ENCODE results near the gene EIF5B.
"Not testable (repeated sequence)": the region's sequence is repeated elsewhere in the genome, so short reads cannot be mapped to it uniquely, and the experiment has no call there.

EIF5B gene

DNA sequence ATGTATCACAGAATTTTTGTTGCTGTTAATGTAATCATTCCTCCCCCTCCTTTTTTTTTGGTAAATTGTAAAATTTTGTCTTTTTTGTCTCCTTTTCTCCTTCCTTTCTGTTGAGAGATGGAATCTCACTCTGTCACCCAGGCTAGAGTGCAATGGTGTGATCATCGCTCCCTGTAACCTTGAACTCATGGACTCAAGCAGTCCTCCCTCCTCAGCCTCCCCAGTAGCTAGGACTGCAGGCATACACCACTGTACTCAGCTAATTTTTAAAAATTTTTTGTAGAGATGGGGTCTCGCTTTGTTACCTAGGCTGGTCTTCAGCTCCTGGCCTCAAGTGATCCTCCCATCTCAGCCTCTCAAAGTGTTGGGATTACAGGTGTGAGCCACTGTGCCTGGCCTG is 5.3 kb downstream of the EIF5B start:
- no peaks in the 10 kb centered on the region for H3K36me3 ChIP-seq (ENCODE audit: insufficient read depth, low read length)
- no peak overlapping the region for H2AFZ ChIP-seq (ENCODE audit: low read depth, low read length)
- peaks cover 7% of the 10 kb centered on the region for H3K4me1 ChIP-seq (ENCODE audit: insufficient read depth, low read length)
- no peaks in the 10 kb centered on the region for H3K27me3 ChIP-seq (ENCODE audit: insufficient read depth, low read length)
- no peak overlapping the region for H3K4me3 ChIP-seq (ENCODE audit: low read length)
- no peaks in the 10 kb centered on the region for H3K9me3 ChIP-seq (ENCODE audit: low read length)

DNA sequence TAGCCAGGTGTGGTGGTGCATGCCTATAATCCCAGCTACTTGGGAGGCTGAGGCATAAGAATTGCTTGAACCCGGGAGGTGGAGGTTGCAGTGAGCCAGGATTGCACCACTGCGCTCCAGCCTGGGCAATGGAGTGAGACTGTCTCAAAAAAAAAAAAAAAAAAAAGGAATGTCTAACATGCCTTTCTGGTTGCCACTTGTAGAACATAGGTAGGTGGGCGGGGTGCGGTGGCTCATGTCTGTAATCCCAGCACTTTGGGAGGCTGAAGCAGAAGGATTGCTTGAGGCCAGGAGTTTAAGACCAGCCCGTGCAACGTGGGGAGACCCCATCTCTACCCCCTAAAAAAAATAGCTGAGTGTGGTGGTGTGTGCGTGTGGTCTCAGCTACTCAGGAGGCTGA is 8.3 kb downstream of the EIF5B start:
- H3K9me3 ChIP-seq (ENCODE audit: low read length); H3K27me3 ChIP-seq (ENCODE audit: insufficient read depth, low read length); H2AFZ ChIP-seq (ENCODE audit: low read depth, low read length); H3K36me3 ChIP-seq (ENCODE audit: insufficient read depth, low read length); H3K4me3 ChIP-seq (ENCODE audit: low read length); H3K4me1 ChIP-seq (ENCODE audit: insufficient read depth, low read length): not testable (repeated sequence)

DNA sequence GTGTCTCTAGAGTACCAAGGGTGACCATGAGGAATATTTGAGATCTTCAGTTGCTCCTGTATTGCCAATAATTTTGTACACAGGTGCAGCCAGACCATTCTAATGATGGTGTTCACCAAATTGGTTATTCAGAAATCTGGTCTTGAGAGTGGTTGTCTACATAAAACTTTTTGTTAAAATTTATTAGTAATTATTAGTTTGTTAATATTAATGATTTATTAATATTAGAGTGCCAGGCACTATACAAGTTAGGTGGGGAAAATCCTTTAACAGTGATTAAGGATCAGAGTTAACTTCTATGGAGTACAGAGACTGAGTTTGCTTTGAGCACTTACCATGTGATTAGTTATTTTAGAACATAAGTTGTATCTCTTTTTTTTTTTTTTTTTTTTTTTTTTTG is 9.0 kb downstream of the EIF5B start:
- no peak overlapping the region for H3K4me3 ChIP-seq (ENCODE audit: low read length)
- no peaks in the 10 kb centered on the region for H3K27me3 ChIP-seq (ENCODE audit: insufficient read depth, low read length)
- no peaks in the 10 kb centered on the region for H3K36me3 ChIP-seq (ENCODE audit: insufficient read depth, low read length)
- no peaks in the 10 kb centered on the region for H3K9me3 ChIP-seq (ENCODE audit: low read length)
- H2AFZ ChIP-seq (ENCODE audit: low read depth, low read length): no peak overlapping the region
- H3K4me1 ChIP-seq (ENCODE audit: insufficient read depth, low read length): no peaks in the 10 kb centered on the region

DNA sequence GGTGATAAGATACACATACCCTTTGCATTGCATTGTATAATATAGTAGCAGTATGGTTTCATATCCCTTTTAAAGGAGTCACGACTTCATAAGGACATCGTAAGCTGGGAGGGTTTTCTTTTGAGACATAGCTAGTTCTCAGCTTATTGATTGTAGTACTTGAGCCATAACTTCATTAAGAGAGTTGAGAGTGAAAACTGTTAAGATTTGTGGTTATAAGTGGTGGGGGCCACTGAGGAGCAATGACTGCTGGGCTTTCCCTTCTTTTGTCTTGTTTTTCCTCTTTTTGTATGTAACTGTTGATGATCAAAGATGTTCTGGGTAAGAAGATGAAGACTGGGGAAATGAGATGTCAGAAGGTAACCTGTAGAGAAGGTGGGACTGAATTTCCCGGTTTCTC is 11.0 kb downstream of the EIF5B start:
- Histone ChIP-seq H3K4me3 (ENCODE audit: low read length) (no peak overlapping the region), H3K9me3 (ENCODE audit: low read length) (no peaks in the 10 kb centered on the region), H3K4me1 (ENCODE audit: insufficient read depth, low read length) (no peaks in the 10 kb centered on the region), H3K27me3 (ENCODE audit: insufficient read depth, low read length) (no peaks in the 10 kb centered on the region), H2AFZ (ENCODE audit: low read depth, low read length) (no peak overlapping the region), H3K36me3 (ENCODE audit: insufficient read depth, low read length) (no peaks in the 10 kb centered on the region)

DNA sequence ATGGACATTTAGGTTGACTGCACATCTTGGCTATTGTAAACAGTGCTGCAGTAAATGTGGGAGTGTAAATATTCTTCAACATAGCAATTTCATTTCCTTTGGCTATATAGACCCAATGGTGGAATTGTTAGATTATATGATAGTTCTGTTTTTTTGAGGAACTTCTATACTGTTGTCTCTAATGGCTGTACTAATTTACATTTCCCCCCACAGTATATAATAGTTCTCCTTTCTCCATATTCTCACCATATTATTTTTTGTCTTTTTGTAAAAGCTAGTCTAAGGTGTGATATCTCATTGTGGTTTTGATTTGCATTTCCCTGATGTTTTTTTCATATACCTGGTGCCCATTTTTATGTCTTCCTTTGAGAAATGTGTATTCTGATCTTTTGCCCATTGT is 13.0 kb downstream of the EIF5B start:
- Histone ChIP-seq H3K4me1 (ENCODE audit: insufficient read depth, low read length) (no peaks in the 10 kb centered on the region), H3K36me3 (ENCODE audit: insufficient read depth, low read length) (no peaks in the 10 kb centered on the region), H2AFZ (ENCODE audit: low read depth, low read length) (no peak overlapping the region), H3K9me3 (ENCODE audit: low read length) (no peaks in the 10 kb centered on the region), H3K27me3 (ENCODE audit: insufficient read depth, low read length) (no peaks in the 10 kb centered on the region), H3K4me3 (ENCODE audit: low read length) (no peak overlapping the region)

DNA sequence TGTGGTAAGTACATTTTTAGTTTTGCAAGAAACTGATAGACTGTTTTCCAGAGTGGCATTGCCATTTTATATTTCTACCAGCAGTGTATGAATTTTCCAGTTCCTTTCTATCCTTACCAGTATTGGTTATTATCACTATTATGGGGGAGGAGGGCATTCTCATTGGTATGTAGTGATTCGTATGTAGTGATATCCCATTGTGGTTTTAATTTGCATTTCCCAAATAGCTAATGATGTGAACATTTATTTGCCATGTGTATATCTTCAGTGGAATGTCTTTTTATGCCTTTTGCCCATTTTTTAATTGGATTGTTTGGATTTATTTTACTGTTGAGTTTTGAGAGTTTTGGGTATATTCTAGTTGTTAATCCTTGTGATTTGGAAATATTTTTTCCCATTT is 16.9 kb downstream of the EIF5B start:
- H2AFZ ChIP-seq (ENCODE audit: low read depth, low read length): no peak overlapping the region
- no peak overlapping the region for H3K4me3 ChIP-seq (ENCODE audit: low read length)
- H3K4me1 ChIP-seq (ENCODE audit: insufficient read depth, low read length): no peaks in the 10 kb centered on the region
- H3K36me3 ChIP-seq (ENCODE audit: insufficient read depth, low read length): no peaks in the 10 kb centered on the region
- H3K9me3 ChIP-seq (ENCODE audit: low read length): no peaks in the 10 kb centered on the region
- H3K27me3 ChIP-seq (ENCODE audit: insufficient read depth, low read length): no peaks in the 10 kb centered on the region

DNA sequence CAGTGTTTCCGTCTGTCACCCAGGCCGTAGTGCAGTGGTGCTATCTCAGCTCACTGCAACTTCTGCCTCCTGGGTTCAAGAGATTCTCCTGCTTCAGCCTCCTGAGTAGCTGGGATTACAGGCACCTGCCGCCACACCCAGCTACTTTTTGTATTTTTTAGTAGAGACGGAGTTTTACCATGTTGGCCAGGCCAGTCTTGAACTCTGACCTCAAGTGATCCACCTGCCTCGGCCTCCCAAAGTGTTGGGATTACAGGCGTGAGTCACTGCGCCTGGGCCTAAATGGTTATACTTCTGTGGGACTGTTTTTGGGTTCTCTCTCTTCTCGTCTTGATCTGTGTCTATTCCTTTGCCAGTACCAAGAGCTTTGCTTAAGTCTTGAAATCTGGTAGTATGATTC is 17.6 kb downstream of the EIF5B start:
- H3K27me3 ChIP-seq (ENCODE audit: insufficient read depth, low read length); H3K4me1 ChIP-seq (ENCODE audit: insufficient read depth, low read length); H3K9me3 ChIP-seq (ENCODE audit: low read length); H3K36me3 ChIP-seq (ENCODE audit: insufficient read depth, low read length); H3K4me3 ChIP-seq (ENCODE audit: low read length); H2AFZ ChIP-seq (ENCODE audit: low read depth, low read length): not testable (repeated sequence)

DNA sequence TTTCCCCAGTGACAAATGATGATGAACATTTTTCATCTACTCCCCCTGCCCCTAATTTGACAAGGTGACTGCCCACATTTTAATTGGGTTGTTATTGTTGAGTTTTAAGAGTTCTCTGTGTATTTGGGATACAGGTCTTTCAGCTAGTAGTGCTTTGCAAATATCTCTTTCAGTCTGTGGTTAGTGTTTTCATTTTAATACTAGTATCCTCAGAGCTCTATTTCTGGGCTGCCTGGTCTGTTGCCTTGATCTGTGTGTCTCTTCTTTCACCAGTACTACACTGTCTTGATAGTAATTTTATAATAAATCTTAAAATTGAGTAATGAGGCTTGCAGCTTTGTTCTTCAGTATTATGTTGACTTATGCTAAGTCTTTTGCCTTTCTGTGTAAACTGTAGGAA is 19.7 kb downstream of the EIF5B start:
- H3K4me1 ChIP-seq (ENCODE audit: insufficient read depth, low read length): no peaks in the 10 kb centered on the region
- H3K27me3 ChIP-seq (ENCODE audit: insufficient read depth, low read length): no peaks in the 10 kb centered on the region
- H3K36me3 ChIP-seq (ENCODE audit: insufficient read depth, low read length): peaks cover 8% of the 10 kb centered on the region
- H3K4me3 ChIP-seq (ENCODE audit: low read length): no peak overlapping the region
- no peak overlapping the region for H2AFZ ChIP-seq (ENCODE audit: low read depth, low read length)
- H3K9me3 ChIP-seq (ENCODE audit: low read length): no peaks in the 10 kb centered on the region

DNA sequence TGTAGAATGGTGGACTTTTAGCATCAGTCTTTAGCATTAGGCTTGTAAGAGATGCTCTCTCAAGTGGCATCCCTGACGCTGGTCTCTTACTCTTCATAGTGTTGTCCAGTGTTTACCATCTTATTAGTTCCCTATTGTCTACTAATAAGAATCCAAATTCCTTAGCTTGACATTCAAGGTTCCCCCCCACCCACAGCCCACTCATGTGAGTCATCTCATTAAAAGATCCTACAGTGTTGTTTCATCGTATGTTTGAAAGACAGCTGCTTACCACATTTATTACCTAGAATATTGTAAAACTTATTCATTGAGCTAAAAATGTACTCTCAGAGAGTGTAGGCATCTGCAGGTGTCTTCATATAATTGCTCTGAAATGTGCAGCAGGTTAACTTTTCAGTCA is 28.5 kb downstream of the EIF5B start:
- Histone ChIP-seq H3K4me1 (ENCODE audit: insufficient read depth, low read length) (no peaks in the 10 kb centered on the region), H3K9me3 (ENCODE audit: low read length) (no peaks in the 10 kb centered on the region), H3K4me3 (ENCODE audit: low read length) (no peak overlapping the region), H3K36me3 (ENCODE audit: insufficient read depth, low read length) (peaks cover 74% of the 10 kb centered on the region), H3K27me3 (ENCODE audit: insufficient read depth, low read length) (no peaks in the 10 kb centered on the region), H2AFZ (ENCODE audit: low read depth, low read length) (no peak overlapping the region)

DNA sequence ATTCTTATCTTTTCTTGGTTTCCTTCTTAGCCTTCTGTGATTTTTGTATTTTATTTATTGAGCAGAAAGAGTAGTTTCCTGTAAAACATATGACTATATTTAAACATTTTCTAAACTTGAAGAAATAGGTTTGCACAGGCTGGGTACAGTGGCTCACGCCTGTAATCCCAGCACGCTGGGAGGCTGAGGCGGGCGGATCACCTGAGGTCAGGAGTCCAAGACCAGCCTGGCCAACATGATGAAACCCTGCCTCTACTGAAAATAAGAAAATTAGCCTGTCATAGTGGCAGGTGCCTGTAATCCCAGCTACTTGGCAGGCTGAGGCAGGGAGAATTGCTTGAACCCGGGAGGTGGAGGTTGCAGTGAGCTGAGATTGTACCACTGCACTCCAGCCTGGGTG is 31.7 kb downstream of the EIF5B start:
- not testable (repeated sequence) for H3K4me1 ChIP-seq (ENCODE audit: insufficient read depth, low read length); H3K4me3 ChIP-seq (ENCODE audit: low read length); H2AFZ ChIP-seq (ENCODE audit: low read depth, low read length); H3K27me3 ChIP-seq (ENCODE audit: insufficient read depth, low read length)
- Histone ChIP-seq H3K36me3 (ENCODE audit: insufficient read depth, low read length) (peaks cover 79% of the 10 kb centered on the region), H3K9me3 (ENCODE audit: low read length) (peaks cover 12% of the 10 kb centered on the region)

DNA sequence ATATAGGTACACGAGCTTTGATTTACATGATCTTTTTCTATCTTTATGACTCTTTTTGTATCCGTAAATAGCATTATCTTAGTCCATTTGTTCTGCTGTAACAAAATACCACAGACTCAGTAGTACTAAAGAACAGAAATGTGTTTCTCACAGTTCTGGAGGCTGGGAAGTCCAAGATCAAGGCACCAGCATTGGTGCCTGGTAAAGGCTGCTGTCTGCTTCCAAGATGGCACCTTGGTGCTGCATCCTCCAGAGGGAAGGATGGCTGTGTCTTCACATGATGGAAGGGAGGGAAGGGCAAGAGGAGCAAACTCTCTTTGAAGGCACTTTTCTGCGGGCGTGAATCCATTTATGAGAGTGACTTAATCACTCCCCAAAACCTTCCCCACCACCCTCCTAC is 36.0 kb downstream of the EIF5B start:
- Histone ChIP-seq H3K4me1 (ENCODE audit: insufficient read depth, low read length) (no peaks in the 10 kb centered on the region), H3K27me3 (ENCODE audit: insufficient read depth, low read length) (no peaks in the 10 kb centered on the region), H2AFZ (ENCODE audit: low read depth, low read length) (no peak overlapping the region), H3K4me3 (ENCODE audit: low read length) (no peak overlapping the region), H3K36me3 (ENCODE audit: insufficient read depth, low read length) (peaks cover 79% of the 10 kb centered on the region), H3K9me3 (ENCODE audit: low read length) (peaks cover 14% of the 10 kb centered on the region)

DNA sequence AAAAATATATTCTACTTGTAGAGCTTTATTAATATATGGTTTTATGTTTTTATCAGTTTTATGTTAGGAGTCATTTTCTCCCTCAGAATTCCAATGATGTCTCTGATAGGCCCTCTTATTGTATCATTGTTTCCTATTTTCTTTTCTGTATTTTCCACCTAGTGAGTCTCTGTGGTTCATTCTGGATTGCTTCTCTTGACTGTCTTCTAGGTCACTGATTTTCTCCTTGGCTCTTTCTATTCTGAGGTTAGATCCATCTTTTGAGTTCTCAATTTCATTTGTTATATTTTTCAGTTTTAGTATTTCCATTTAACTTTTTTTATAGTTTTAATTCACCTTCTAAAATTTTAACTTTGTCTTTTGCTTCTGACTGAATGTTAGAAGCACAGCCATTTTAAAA is 37.6 kb downstream of the EIF5B start:
- peaks cover 14% of the 10 kb centered on the region for H3K9me3 ChIP-seq (ENCODE audit: low read length)
- H3K36me3 ChIP-seq (ENCODE audit: insufficient read depth, low read length): peaks cover 83% of the 10 kb centered on the region
- no peaks in the 10 kb centered on the region for H3K27me3 ChIP-seq (ENCODE audit: insufficient read depth, low read length)
- no peak overlapping the region for H3K4me3 ChIP-seq (ENCODE audit: low read length)
- no peaks in the 10 kb centered on the region for H3K4me1 ChIP-seq (ENCODE audit: insufficient read depth, low read length)
- no peak overlapping the region for H2AFZ ChIP-seq (ENCODE audit: low read depth, low read length)

DNA sequence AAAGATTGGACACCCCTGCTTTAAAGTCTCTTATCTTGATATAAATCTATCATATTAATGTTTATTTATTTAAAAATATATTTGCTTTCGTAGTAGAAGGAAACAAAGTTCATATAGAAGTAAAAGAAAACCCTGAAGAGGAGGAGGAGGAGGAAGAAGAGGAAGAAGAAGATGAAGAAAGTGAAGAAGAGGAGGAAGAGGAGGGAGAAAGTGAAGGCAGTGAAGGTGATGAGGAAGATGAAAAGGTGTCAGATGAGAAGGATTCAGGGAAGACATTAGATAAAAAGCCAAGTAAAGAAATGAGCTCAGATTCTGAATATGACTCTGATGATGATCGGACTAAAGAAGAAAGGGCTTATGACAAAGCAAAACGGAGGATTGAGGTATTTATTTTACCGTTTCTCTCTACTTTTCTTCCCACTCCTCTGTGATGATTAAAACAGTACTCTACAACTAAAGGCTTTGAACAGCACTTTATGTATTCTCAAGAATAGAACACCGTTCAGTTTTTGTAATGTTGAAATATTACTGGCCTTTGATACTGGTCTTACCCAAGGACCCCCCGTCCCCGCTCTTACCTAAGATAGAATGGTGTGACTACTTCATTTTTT is 39.2 kb downstream of the EIF5B start:
- no peaks in the 10 kb centered on the region for H3K27me3 ChIP-seq (ENCODE audit: insufficient read depth, low read length)
- no peaks in the 10 kb centered on the region for H3K4me1 ChIP-seq (ENCODE audit: insufficient read depth, low read length)
- H3K36me3 ChIP-seq (ENCODE audit: insufficient read depth, low read length): peaks cover 88% of the 10 kb centered on the region
- H3K9me3 ChIP-seq (ENCODE audit: low read length): peaks cover 14% of the 10 kb centered on the region
- no peak overlapping the region for H3K4me3 ChIP-seq (ENCODE audit: low read length)
- no peak overlapping the region for H2AFZ ChIP-seq (ENCODE audit: low read depth, low read length)

DNA sequence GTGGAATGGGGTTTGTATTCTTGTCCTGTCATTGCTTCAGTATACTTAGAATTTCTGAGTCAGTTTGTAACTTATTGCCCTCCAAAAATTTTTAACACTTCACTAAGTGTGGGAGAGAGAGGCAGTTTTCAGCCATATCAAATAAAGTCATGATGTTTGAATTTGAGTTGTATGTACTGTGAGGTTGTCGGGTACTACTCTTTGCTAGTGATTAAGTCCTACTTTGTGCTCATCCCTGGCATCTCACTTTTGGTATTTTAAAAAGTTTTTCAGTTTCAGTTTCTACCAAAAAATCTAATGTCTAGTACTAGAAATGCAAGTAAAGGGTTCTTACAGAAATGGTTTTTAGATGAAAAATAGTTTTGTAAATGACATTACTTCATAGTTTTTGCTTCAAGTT is 40.7 kb downstream of the EIF5B start:
- Histone ChIP-seq H3K36me3 (ENCODE audit: insufficient read depth, low read length) (peaks cover 89% of the 10 kb centered on the region), H3K27me3 (ENCODE audit: insufficient read depth, low read length) (no peaks in the 10 kb centered on the region), H3K9me3 (ENCODE audit: low read length) (peaks cover 14% of the 10 kb centered on the region), H2AFZ (ENCODE audit: low read depth, low read length) (no peak overlapping the region), H3K4me3 (ENCODE audit: low read length) (no peak overlapping the region), H3K4me1 (ENCODE audit: insufficient read depth, low read length) (no peaks in the 10 kb centered on the region)
